K562 (cell line): Measurements from ENCODE around the gene VPREB1. TPM values are rescaled to one million over a fixed set of nuclear protein-coding genes. Genes with fewer than 3 reads are reported as not detected.

ENCODE experiments used
- FUS ChIP-seq: fragments of 200-400 bp; formaldehyde crosslinking; optimal IDR thresholded peaks from 2 replicates; pipeline ENCODE3; 2017; ENCODE audit warnings: low read depth, low read length
- HMG20A ChIP-seq: fragments of 450-650 bp; formaldehyde crosslinking; conservative IDR thresholded peaks from 2 replicates; pipeline ENCODE4 v1.4.0; 2020; ENCODE audit warnings: mild to moderate bottlenecking, mixed read lengths
- JUN ChIP-seq, 2 experiments: sonication (generic) in 1 of 2; formaldehyde crosslinking in 1 of 2; IDR thresholded peaks; 2 replicates each; pipeline versions ENCODE4 v1.6.1 to v1.8.0; 2012 to 2022; ENCODE audit warnings: borderline replicate concordance in 2 of 2, mild to moderate bottlenecking in 2 of 2, improper control_type of control experiment in 1 of 2, low read depth in 1 of 2, low read length in 1 of 2, missing genetic modification reagents in 1 of 2
- RFX5 ChIP-seq: IDR thresholded peaks from 2 replicates; pipeline ENCODE4 v1.6.1; 2011; ENCODE audit warnings: low read depth, mild to moderate bottlenecking, improper control_type of control experiment, low read length
- SRF ChIP-seq, 2 experiments: fragments of 250-450, 450-650 bp in 1 of 2; sonication (Bioruptor Pico) in 1 of 2; sonication (generic) in 1 of 2; formaldehyde crosslinking; IDR thresholded peaks; 2 replicates each; pipeline versions ENCODE4 v1.5.0 to v1.5.1; 2020 to 2022; ENCODE audit warnings: mild to moderate bottlenecking in 1 of 2, missing genetic modification reagents in 1 of 2
- TBL1XR1 ChIP-seq, 2 experiments: IDR thresholded peaks; 2 replicates each; pipeline ENCODE4 v1.6.1; 2012; ENCODE audit warnings: improper control_type of control experiment in 2 of 2, low read length in 2 of 2, mild to moderate bottlenecking in 1 of 2
- YBX1 ChIP-seq: fragments of 450-650 bp; IDR thresholded peaks from 2 replicates; pipeline ENCODE4 v1.7.1; 2016; ENCODE audit warnings: mild to moderate bottlenecking
- ZNF274 ChIP-seq: IDR thresholded peaks from 2 replicates; pipeline ENCODE4 v1.6.1; 2011; ENCODE audit warnings: low read depth, mild to moderate bottlenecking, low read length, moderate library complexity, borderline replicate concordance
- ZNF347 ChIP-seq: fragments of 450-650 bp; formaldehyde crosslinking; IDR thresholded peaks from 2 replicates; pipeline ENCODE4 v1.4.0; 2020; ENCODE audit warnings: low read depth, mild to moderate bottlenecking, moderate library complexity
- ZNF589 ChIP-seq: fragments of 200-800 bp; sonication (Bioruptor generic); IDR thresholded peaks from 2 replicates; pipeline ENCODE4 v1.6.1; 2016; ENCODE audit warnings: low read depth, missing genetic modification characterization, missing compliant biosample characterization
- ZNF695 ChIP-seq: fragments of 450-650 bp; formaldehyde crosslinking; IDR thresholded peaks from 2 replicates; pipeline ENCODE4 v1.4.0; 2020; ENCODE audit warnings: mild to moderate bottlenecking, moderate library complexity
- ZSCAN29 ChIP-seq: fragments of 450-650 bp; IDR thresholded peaks from 2 replicates; pipeline ENCODE4 v1.6.1; 2017
- polyA plus RNA-seq, 8 experiments: library from polyadenylated mRNA; depleted of rRNA in 4 of 8; stranded (reverse) in 5 of 8; unstranded in 3 of 8; fragments of >200 nt; fragmentation: Nextera tagmentation in 2 of 8; fragmentation: Illumina TruSeq in 1 of 8; extraction: Ambion mirVana in 2 of 8; extraction: Trizol in 1 of 8; gene quantifications; 2 replicates each; pipeline versions ENCODE4 v1.2.1 to v1.2.3, GENCODE V29; 2011 to 2014; ENCODE audit warnings: inconsistent platforms in 1 of 8, missing spikeins in 1 of 8
- total RNA-seq, 7 experiments: library from RNA; depleted of rRNA in 6 of 7; stranded (reverse); fragments of >200 nt in 6 of 7; fragmentation: Illumina TruSeq in 2 of 7; extraction: Trizol in 2 of 7; gene quantifications; 2 replicates each; pipeline versions ENCODE4 v1.2.1 to v1.2.3, GENCODE V29; 2011 to 2021; ENCODE audit warnings: low replicate concordance in 1 of 7
- TF ChIP-seq, protein P1 (sequence below): fragments of 450-650 bp; IDR thresholded peaks from 2 replicates; pipeline ENCODE4 v1.6.1; 2017; ENCODE audit warnings: antibody characterized with exemption, mild to moderate bottlenecking
- TF ChIP-seq, protein P2 (sequence below): IDR thresholded peaks from 2 replicates; pipeline ENCODE4 v1.6.1; 2016; ENCODE audit warnings: missing genetic modification characterization, missing compliant biosample characterization
- TF ChIP-seq, protein P3 (sequence below): fragments of 450-650 bp; formaldehyde crosslinking; IDR thresholded peaks from 2 replicates; pipeline ENCODE4 v1.4.0; 2020; ENCODE audit warnings: mild to moderate bottlenecking
- TF ChIP-seq, protein P4 (sequence below): fragments of 450-650 bp; IDR thresholded peaks from 2 replicates; pipeline ENCODE4 v1.6.1; 2016; ENCODE audit warnings: antibody characterized with exemption

Gene VPREB1
- total and polyA plus RNA-seq, 9 of the 15 experiments (the other 6 are each of a cell fraction or from before 2014, with no cell fraction given), result not detected

DNA sequence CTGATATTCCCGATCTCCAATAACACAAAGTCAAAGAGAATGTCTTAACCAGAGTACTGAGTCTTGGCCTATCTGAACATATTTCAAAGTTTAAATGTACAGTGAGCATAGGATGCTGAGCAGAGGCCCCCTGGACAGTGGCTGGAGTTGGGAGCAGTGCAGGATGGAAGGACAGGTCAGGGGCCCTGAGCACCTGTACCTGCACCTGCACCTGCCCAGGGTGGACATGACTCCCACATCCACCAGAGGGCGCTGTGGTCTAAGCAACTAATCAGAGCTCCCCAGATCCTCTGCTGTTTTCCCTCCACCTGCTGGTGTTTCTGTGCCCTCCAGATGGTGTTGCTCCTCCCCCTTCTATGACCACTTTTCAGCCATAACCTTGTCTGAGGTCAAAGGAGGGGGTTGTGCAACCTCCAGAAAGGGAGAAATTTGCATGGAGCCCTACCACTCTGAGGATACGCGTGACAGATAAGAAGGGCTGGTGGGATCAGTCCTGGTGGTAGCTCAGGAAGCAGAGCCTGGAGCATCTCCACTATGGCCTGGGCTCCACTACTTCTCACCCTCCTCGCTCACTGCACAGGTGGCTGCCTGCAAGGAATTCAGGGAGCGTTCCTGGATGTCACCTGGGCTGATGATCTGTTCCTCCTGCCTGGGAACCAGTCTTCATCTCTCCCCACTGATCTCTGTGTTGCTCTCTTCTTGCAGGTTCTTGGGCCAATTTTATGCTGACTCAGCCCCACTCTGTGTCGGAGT, 49.1 kb upstream of the VPREB1 start (continued):
- peak; percentile 63; the same call in 1 of the 2 replicates for TF ChIP-seq JUN (IDR thresholded peaks at IDR 0.05; ENCODE audit: borderline replicate concordance, low read depth, low read length)
- TF ChIP-seq JUN (CRISPR knock-in tag; IDR thresholded peaks at IDR 0.05; ENCODE audit: borderline replicate concordance), result peak; percentile 89
- no peak for TF ChIP-seq FUS
- TF ChIP-seq TBL1XR1 (IDR thresholded peaks at IDR 0.05; ENCODE audit: low read length in 2 of 2), result peak; percentile 26 to 81; a peak in 3 of 4 replicates
- peak; percentile 19; the same call in 1 of the 2 replicates for TF ChIP-seq ZNF274
- TF ChIP-seq HMG20A (CRISPR knock-in tag), result no peak
- TF ChIP-seq, protein P1, sequence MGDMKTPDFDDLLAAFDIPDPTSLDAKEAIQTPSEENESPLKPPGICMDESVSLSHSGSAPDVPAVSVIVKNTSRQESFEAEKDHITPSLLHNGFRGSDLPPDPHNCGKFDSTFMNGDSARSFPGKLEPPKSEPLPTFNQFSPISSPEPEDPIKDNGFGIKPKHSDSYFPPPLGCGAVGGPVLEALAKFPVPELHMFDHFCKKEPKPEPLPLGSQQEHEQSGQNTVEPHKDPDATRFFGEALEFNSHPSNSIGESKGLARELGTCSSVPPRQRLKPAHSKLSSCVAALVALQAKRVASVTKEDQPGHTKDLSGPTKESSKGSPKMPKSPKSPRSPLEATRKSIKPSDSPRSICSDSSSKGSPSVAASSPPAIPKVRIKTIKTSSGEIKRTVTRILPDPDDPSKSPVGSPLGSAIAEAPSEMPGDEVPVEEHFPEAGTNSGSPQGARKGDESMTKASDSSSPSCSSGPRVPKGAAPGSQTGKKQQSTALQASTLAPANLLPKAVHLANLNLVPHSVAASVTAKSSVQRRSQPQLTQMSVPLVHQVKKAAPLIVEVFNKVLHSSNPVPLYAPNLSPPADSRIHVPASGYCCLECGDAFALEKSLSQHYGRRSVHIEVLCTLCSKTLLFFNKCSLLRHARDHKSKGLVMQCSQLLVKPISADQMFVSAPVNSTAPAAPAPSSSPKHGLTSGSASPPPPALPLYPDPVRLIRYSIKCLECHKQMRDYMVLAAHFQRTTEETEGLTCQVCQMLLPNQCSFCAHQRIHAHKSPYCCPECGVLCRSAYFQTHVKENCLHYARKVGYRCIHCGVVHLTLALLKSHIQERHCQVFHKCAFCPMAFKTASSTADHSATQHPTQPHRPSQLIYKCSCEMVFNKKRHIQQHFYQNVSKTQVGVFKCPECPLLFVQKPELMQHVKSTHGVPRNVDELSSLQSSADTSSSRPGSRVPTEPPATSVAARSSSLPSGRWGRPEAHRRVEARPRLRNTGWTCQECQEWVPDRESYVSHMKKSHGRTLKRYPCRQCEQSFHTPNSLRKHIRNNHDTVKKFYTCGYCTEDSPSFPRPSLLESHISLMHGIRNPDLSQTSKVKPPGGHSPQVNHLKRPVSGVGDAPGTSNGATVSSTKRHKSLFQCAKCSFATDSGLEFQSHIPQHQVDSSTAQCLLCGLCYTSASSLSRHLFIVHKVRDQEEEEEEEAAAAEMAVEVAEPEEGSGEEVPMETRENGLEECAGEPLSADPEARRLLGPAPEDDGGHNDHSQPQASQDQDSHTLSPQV, result no peak
- 0 out of 2 replicates have a peak, but pooled peaks have one; percentile 10 for TF ChIP-seq RFX5
- no peak for TF ChIP-seq YBX1
- TF ChIP-seq, protein P2, sequence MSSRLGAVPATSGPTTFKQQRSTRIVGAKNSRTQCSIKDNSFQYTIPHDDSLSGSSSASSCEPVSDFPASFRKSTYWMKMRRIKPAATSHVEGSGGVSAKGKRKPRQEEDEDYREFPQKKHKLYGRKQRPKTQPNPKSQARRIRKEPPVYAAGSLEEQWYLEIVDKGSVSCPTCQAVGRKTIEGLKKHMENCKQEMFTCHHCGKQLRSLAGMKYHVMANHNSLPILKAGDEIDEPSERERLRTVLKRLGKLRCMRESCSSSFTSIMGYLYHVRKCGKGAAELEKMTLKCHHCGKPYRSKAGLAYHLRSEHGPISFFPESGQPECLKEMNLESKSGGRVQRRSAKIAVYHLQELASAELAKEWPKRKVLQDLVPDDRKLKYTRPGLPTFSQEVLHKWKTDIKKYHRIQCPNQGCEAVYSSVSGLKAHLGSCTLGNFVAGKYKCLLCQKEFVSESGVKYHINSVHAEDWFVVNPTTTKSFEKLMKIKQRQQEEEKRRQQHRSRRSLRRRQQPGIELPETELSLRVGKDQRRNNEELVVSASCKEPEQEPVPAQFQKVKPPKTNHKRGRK (tag), result no peak
- 0 out of 2 replicates have a peak, but pooled peaks have one; percentile 48 for TF ChIP-seq ZNF589 (CRISPR knock-in tag)
- TF ChIP-seq SRF (CRISPR knock-in tag; IDR thresholded peaks at IDR 0.05), result peak in 1 of 2 experiments; percentile 87; a peak in 2 of 4 replicates
- TF ChIP-seq ZNF695 (CRISPR knock-in tag), result no peak
- TF ChIP-seq, protein P3, sequence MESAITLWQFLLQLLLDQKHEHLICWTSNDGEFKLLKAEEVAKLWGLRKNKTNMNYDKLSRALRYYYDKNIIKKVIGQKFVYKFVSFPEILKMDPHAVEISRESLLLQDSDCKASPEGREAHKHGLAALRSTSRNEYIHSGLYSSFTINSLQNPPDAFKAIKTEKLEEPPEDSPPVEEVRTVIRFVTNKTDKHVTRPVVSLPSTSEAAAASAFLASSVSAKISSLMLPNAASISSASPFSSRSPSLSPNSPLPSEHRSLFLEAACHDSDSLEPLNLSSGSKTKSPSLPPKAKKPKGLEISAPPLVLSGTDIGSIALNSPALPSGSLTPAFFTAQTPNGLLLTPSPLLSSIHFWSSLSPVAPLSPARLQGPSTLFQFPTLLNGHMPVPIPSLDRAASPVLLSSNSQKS, result no peak
- peak; percentile 36; the same call in 1 of the 2 replicates for TF ChIP-seq ZSCAN29
- TF ChIP-seq, protein P4, sequence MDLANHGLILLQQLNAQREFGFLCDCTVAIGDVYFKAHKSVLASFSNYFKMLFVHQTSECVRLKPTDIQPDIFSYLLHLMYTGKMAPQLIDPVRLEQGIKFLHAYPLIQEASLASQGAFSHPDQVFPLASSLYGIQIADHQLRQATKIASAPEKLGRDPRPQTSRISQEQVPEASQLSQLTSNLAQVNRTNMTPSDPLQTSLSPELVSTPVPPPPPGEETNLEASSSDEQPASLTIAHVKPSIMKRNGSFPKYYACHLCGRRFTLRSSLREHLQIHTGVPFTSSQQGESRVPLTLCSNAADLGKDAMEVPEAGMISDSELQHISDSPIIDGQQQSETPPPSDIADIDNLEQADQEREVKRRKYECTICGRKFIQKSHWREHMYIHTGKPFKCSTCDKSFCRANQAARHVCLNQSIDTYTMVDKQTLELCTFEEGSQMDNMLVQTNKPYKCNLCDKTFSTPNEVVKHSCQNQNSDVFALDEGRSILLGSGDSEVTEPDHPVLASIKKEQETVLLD, result peak; percentile 81; the same call in 1 of the 2 replicates
- no peak for TF ChIP-seq ZNF347 (CRISPR knock-in tag)
